Pancreas (tissue), 10 donors: ENCODE measurements around the gene RUNX1. TPM values are rescaled to one million over a fixed set of nuclear protein-coding genes. Genes with fewer than 3 reads are reported as not detected.

Experiments used
- ATAC-seq, 4 donors: fragments of 200-7000 bp; cut with Tn5 transposase; one replicate each; pipeline versions ENCODE4 v1.8.0 to v1.9.1; 2020; ENCODE audit warnings: mild to moderate bottlenecking in 4 of 4, moderate library complexity in 4 of 4
- DNase-seq, 6 donors: peaks; one replicate each; pipeline ENCODE4 v3.0.0-alpha.2; 2020
- FAIRE-seq: peaks from 2 replicates; lab custom pipeline; 2012; peaks lifted over from hg19 to GRCh38; lab: Jason Lieb, UNC
- H3K27ac ChIP-seq, 4 donors: fragments of 200-600 bp; sonication (generic); 1 replicate in 3 of 4; 2 replicates in 1 of 4; pipeline versions ENCODE4 v1.5.0 to v1.8.0; 2020
- H3K27me3 ChIP-seq, 4 donors: fragments of 200-600 bp; one replicate each; pipeline ENCODE4 v1.8.0; 2021
- H3K36me3 ChIP-seq, 3 donors: fragments of 200-600 bp; sonication (generic) in 1 of 3; one replicate each; pipeline versions ENCODE4 v1.5.0 to v1.8.0; 2020 to 2021
- H3K4me1 ChIP-seq, 3 donors: fragments of 200-600 bp; one replicate each; pipeline ENCODE4 v1.8.0; 2021
- H3K4me3 ChIP-seq, 4 donors: fragments of 200-600 bp; sonication (generic) in 2 of 4; one replicate each; pipeline versions ENCODE4 v1.5.0 to v1.8.0; 2020 to 2021
- H3K9me3 ChIP-seq, 4 donors: fragments of 200-600 bp; one replicate each; pipeline ENCODE4 v1.8.0; 2021
- CTCF ChIP-seq, 4 donors: fragments of 200-600 bp; sonication (generic) in 3 of 4; IDR thresholded peaks; one replicate each; pipeline versions ENCODE4 v1.5.0 to v1.8.0; 2021; ENCODE audit warnings: antibody characterized with exemption in 4 of 4
- WGBS, 2 donors: extraction: QIAGEN DNeasy Blood & Tissue Kit; methylation state at CpG; one replicate each; pipeline ENCODE4 v1.1.7; 2013; 5-methylcytosine and 5-hydroxymethylcytosine counted together
- intact Hi-C, 3 donors: fragments of 100-400 bp; cut with DNase I; formaldehyde crosslinking; loops; one replicate each; pipeline versions ENCODE4 v1.11.1 to v1.14.2; 2022
- polyA plus RNA-seq, 2 donors: library from polyadenylated mRNA; stranded (reverse); fragments of 200-250 nt; gene quantifications; one replicate each; pipeline ENCODE4 v1.2.3, GENCODE V29; 2013
- total RNA-seq, 6 donors: library from RNA; stranded (reverse); fragmentation: NEBNext Ultra II Directional in 4 of 6; extraction: Animal tissue kit (Norgen Biotek cat#: 25700) in 4 of 6; gene quantifications; one replicate each; pipeline versions ENCODE4 v1.2.1 to v1.2.4, GENCODE V29; 2021 to 2023
- donor health status: healthy with polysubstance abuse.
- donor health status: DM: no; HTN: no; CAD: no; lungs with moderate emphysema.
- donor health status: DM: no; HTN: no; CAD: no.
- donor health status: control.
- donor health status: control.
- donor health status: Bipolar disorder and iron deficiency.
- donor health status: DM: yes; HTN: yes; CAD: no.
- donor health status: DM: no; HTN: no; CAD: no.
- donor health status: DM: no; HTN: no; CAD: no.
- donor health status: DM: yes; HTN: yes; CAD: no.

The RUNX1 gene
- total and polyA plus RNA-seq, 8 donors, result 2.1 to 38.2 (median 4.5) TPM

GRCh38 chr21:35017256-35017655 is 31.8 kb downstream of the RUNX1 start:
- TF ChIP-seq CTCF (IDR thresholded peaks at IDR 0.05), result no peak
- Histone ChIP-seq H3K36me3 (no peaks in the 10 kb centered on the region), H3K4me3 (no peak overlapping the region), H3K27ac (no peak overlapping the region), H3K9me3 (no peaks in the 10 kb centered on the region), H3K27me3 (no peaks in the 10 kb centered on the region), H3K4me1 (peaks cover 0 to 9% (median 7%) of the 10 kb centered on the region in 3 donors)
- DNase-seq, result no peak
- no peak for FAIRE-seq
- no peak for ATAC-seq
- intact Hi-C loops, result loop anchor here in 1 of 3 donors (2.0 kb wide), 1 partner anchor 20 kb away; no protein-coding TSS in a partner anchor
- 86 to 93% methylated on average over 6 of the region's 6 CpGs for WGBS, 2 donors

- no peak for FAIRE-seq
- H3K4me1 ChIP-seq, result peaks cover 0 to 9% (median 7%) of the 10 kb centered on the region in 3 donors
- intact Hi-C loops, result loop anchor here in 1 of 3 donors (2.0 kb wide), 1 partner anchor 20 kb away; no protein-coding TSS in a partner anchor
- H3K36me3 ChIP-seq, result no peaks in the 10 kb centered on the region
- no peaks in the 10 kb centered on the region for H3K27me3 ChIP-seq
- H3K9me3 ChIP-seq, result no peaks in the 10 kb centered on the region
- no peak overlapping the region for H3K27ac ChIP-seq
- ATAC-seq, result no peak
- DNase-seq, result no peak
- no peak for TF ChIP-seq CTCF (IDR thresholded peaks at IDR 0.05)
- H3K4me3 ChIP-seq, result no peak overlapping the region
- WGBS, 2 donors, result 79 to 100% methylated on average over 1 of the region's 1 CpG
Observed at GRCh38 chr21:35016517-35017188, 32.4 kb downstream of the RUNX1 start.

GRCh38 chr21:35016071-35016470 is 33.0 kb downstream of the RUNX1 start:
- 93 to 99% methylated on average over 4 of the region's 4 CpGs for WGBS, 2 donors
- no peak overlapping the region for H3K4me3 ChIP-seq
- H3K36me3 ChIP-seq, result no peaks in the 10 kb centered on the region
- ATAC-seq (no peak), DNase-seq (no peak), FAIRE-seq (no peak)
- H3K9me3 ChIP-seq, result no peaks in the 10 kb centered on the region
- peaks cover 0 to 9% (median 7%) of the 10 kb centered on the region in 3 donors for H3K4me1 ChIP-seq
- no peak for TF ChIP-seq CTCF (IDR thresholded peaks at IDR 0.05)
- no peaks in the 10 kb centered on the region for H3K27me3 ChIP-seq
- intact Hi-C loops, result loop anchor here in 1 of 3 donors (2.0 kb wide), 1 partner anchor 19 kb away; no protein-coding TSS in a partner anchor
- no peak overlapping the region for H3K27ac ChIP-seq

- ATAC-seq, result no peak
- Histone ChIP-seq H3K27ac (no peak overlapping the region), H3K36me3 (no peaks in the 10 kb centered on the region), H3K4me3 (no peak overlapping the region), H3K27me3 (no peaks in the 10 kb centered on the region), H3K4me1 (peaks cover 0 to 9% (median 7%) of the 10 kb centered on the region in 3 donors), H3K9me3 (no peaks in the 10 kb centered on the region)
- intact Hi-C loops, result loop anchor here in 1 of 3 donors (2.0 kb wide), 1 partner anchor 19 kb away; no protein-coding TSS in a partner anchor
- no peak for TF ChIP-seq CTCF (IDR thresholded peaks at IDR 0.05)
- FAIRE-seq, result no peak
- WGBS, 2 donors, result 90 to 91% methylated on average over 5 of the region's 5 CpGs
- no peak for DNase-seq
Observed at GRCh38 chr21:35015435-35016024, 33.6 kb downstream of the RUNX1 start.
